GM11168 (cell line): ENCODE measurements around the gene ATXN2.

Experiments used
- in situ Hi-C: fragments of 300-500 bp; cut with MboI; formaldehyde crosslinking; loops from one replicate; pipeline ENCODE4 v1.12.0; 2022; ENCODE audit warnings: low sequenced_read_pairs; ENCODE audit not compliant: unreplicated experiment

The ATXN2 gene

DNA sequence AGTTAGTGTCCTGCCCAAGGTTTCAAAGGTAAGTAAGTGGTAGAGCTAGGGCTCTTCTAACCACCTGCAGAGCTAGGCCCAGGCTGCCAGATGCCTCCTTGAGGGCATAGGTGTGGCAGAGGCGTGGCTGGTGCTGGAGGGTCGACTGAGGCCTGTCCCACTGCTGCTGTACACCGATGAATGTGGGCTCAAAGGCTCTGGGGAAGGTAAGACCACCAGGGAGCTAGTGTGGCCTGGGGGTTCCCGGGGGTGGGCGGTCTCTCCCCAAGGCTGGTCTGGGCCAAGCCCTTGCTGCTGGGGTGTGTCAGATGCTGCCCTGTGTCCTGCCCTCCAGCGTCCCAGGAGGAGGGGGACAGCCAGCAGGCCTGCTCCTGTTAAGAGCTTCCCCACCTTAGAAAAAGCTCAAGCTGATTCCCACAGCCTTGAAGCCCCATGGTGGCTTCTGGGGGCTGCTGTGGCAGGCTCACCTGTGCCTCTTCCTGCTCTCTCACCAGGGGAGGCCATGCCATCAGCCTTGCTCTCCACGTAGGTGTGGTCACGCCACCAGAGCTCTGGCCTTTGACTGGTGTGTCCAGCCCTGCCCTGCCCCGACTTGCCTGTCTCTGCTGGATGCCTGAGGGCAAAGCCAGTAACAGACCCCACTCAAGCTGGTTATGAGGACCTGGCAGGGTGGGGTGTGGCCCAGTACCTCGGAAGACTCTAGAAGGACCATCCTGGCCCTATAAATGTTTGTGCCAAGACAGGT is 156.6 kb downstream of the ATXN2 start:
- in situ Hi-C loops = loop anchor here (5.0 kb wide), 1 partner anchor 35 kb away; the partner anchor contains the start of gene SH2B3

DNA sequence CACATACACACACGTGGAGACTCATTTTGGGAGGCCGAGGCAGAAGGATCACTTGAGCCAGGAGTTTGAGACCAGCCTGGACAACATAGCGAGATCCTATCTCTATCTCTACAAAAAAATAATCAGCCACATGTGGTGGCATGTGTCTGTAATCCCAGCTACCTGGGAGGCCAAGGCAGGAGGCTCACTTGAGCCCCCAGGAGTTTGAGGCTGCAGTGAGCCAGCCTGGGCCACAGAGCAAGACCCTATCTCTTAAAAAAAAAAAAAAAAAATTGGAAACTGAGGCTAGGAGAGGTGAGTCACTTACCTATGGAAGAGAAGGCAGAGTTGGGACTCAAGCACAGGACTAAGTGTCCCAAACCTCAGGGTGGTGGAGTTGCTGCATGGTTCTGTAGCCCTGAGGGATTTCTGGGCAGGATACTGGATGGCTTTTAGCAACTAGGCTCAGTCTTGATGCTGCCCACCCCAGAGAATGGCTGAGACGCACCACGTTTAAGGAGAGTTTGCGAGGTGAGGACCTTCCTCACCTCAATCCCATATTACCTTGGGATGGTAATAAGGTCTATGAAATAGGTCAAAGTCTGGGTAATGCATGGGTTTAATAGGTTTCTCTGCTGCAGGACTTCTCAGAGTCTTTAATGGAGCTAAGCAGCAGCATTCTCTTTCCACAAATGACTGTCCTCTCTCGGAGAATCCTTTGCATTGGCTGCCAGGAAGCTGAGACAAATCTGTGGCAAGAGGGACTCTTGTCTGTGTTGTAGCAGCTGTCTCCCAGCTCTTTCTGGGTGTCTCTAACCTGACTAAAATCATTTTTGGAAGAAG is 157.8 kb downstream of the ATXN2 start:
- in situ Hi-C loops = loop anchor here (5.0 kb wide), 1 partner anchor 34 kb away; the partner anchor contains the start of gene SH2B3

- in situ Hi-C loops = loop anchor here (5.0 kb wide), 1 partner anchor 33 kb away; the partner anchor contains the start of gene SH2B3
These were observed 158.5 kb downstream of the ATXN2 start for GRCh38 chr12:111440631-111441030.

DNA sequence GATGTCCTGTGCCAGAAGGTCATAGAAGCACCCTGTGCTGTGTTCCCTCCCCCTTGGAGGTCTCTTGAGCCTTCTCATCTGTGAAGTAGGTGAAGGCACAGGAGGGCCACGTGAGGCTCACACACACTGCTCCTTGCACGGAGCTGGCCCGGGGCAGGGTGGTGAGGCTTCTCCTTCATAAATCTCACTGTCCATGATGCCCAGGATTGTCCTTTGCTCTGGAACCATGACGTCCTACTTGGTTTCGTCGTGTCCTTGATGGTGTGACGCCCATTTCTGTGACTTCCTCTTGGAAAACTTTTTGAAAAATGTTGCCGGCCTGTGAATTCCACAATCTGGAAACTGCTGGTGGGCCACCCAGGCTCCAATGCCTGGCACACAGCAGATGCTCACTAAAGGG is 159.0 kb downstream of the ATXN2 start:
- in situ Hi-C loops = loop anchor here (5.0 kb wide), 1 partner anchor 33 kb away; the partner anchor contains the start of gene SH2B3

DNA sequence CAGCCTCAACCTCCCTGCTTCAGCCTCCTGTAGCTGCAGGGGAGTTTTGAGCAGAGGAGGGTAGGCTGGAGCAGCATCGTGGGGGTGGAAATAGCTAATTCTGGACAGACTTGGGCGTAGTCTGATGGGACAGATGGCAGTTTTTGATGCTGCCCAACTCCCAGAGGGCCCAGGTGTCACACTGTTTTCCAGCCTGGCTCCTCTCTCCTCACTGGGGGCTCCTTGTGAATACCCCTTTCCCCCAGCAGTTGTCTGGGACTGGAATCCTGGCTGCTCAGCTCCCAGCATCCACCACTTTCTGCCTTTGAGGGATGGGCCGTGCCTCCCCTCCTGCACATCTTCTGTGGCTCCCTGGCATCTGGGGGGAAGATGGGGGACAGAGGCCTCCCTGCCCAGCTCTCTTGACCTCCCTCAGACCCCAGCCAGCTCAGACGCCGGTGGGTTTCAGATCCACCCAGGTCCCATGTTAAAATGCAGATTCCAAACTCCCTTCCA is 159.4 kb downstream of the ATXN2 start:
- in situ Hi-C loops = loop anchor here (5.0 kb wide), 1 partner anchor 32 kb away; the partner anchor contains the start of gene SH2B3

DNA sequence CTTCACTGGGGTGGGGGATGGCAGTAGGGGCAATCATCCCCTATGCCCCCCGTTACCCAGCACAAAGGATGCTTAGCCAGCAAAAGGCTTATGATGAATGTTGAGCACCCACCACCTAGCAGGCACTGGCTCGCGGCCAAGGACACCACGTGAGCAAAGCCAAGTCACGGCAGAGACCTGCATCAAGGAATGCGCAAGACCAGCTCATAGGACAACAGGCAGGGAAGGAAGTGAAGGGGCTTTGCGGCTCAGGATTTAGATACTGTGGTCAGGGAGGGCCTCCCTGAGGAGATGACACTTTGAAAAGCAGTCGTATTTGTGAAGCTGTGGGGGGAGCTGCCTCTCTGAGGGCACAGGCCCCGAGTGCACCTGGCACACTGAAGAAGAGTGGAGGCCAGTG is 160.6 kb downstream of the ATXN2 start:
- in situ Hi-C loops = no loop called here

- in situ Hi-C loops = no loop called here
These were observed 161.2 kb downstream of the ATXN2 start for GRCh38 chr12:111437816-111438454.

DNA sequence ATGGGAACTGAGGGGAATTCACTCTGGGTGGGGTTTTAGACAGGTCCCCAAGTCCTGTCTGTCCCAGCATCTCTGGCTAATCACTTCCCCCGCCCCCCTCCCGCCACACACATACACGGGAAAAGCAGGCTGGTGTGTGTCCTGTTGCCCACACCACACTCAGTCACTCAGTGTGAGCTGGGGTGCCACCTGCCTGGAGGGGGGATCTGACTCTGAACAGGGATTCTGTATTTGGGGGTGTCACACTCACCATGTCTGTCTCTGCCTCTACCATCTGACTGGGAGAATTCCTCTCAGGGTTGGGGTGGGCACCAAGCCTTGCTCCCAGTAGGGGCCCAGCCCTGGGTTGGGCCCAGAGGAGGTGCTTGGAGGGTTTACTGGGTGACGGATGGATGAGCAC is 162.3 kb downstream of the ATXN2 start:
- in situ Hi-C loops = no loop called here

DNA sequence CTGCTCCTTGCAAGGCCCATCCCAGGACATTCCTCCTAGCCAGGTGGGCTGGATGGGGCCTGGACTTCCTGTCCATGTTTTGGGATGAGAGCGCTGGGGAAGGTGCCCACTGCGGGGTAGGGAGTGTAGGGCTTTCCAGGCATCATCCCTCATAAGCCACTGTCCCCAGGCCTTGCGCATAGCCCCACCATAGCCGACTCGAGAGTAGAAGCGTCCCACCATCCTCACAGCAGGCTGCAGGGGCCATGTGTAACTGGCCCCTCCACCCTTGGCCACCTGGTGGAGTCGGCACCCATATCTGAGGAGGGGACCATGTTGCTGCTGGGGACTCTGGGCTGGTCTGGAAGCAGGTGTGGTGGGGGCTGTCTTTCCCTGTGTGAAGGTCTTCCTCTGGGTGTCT is 162.8 kb downstream of the ATXN2 start:
- in situ Hi-C loops = no loop called here

DNA sequence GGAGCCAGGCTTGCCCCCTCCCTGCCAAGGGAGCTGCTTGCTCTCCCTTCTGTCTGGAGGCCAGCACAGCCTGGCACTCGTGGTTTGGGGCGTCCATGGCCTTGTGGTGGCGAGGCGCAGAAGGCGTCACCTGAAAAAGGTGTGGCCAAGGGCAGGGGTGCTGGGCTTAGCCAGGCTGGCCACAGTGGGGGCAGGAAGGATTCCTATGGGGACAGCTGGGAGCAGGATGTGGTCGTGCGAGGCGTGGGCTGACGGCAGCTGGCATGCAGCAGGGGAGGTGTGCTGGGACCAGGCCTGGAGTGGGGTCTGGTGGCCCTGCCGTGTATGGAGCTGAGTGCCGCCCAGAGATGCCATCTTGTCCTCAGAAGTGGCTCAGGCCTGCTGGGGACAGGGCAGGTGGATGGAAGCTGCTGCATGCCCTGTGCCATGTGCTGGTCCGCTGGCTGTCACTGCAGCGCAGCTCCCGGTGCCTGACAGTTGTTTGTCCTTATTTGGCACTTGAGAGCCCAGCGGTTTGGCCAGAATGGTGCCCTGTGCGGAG is 163.4 kb downstream of the ATXN2 start:
- in situ Hi-C loops = no loop called here

DNA sequence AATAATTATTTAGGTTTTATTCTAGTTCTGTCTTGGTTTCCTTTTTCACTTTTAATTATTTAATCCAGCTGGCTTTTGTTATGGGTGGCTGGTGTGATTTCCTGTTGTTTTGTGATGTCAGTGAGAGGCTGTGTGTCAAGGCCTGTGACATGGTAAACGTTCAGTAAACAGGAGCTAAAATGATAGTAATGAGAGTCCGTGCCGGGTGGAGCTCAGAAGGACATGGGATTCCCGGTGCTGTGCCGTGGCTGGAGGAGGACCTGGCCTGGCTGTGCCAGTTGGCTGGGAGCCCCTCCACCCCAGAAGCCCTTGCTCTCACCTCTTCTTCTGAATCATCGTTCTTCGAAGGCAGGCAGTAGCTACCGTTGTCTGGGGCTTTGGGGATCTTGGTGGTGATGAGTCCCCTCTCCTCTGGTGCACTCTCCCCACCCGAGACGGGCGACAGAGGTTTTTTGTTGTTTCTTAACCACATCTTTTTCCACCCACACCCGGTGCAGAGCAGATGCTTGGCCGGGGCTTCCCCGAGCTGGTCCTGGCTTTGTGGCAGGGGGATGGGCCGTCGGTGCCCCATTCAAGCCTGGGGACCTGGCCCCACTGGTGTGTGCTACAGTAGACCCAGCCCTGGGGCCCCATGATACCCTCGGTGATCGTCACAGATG is 164.3 kb downstream of the ATXN2 start:
- in situ Hi-C loops = no loop called here

DNA sequence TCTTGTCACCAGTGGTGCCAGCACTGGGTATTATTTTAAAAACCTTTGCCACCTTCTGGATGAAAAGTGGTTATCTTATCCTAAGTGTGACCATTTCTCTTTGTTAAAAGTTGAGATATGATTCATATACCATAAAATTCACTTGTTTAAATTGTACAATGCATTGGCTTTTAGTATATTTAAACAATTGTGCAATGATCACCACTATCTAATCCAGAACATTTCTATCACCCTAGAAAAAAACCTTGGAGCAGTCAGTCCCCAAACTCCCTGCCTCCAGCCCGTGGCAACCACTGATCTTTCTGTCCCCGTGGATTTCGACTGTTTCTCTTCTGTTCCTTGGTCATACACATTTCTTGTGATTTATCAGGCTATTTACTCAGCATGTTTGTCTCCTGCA is 165.1 kb downstream of the ATXN2 start:
- in situ Hi-C loops = no loop called here

DNA sequence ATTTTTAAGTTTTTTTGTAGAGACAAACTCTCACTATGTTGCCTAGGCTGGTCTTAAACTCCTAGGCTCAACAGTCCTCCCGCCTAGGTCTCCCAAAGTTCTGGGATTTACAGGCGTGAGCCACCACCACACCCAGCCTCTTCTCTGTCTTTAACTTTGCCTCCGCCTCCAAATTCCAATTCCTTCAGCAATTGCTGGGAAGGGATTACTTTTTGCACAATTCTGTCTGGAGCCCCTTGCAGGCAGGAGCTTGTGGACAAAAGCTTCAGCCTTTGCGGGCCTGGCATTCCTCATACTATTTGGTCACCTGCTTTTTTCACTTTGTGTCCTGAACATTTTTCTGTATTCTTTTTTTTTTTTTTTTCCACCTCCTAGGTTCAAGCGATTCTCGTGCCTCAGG is 167.3 kb downstream of the ATXN2 start:
- in situ Hi-C loops = no loop called here

DNA sequence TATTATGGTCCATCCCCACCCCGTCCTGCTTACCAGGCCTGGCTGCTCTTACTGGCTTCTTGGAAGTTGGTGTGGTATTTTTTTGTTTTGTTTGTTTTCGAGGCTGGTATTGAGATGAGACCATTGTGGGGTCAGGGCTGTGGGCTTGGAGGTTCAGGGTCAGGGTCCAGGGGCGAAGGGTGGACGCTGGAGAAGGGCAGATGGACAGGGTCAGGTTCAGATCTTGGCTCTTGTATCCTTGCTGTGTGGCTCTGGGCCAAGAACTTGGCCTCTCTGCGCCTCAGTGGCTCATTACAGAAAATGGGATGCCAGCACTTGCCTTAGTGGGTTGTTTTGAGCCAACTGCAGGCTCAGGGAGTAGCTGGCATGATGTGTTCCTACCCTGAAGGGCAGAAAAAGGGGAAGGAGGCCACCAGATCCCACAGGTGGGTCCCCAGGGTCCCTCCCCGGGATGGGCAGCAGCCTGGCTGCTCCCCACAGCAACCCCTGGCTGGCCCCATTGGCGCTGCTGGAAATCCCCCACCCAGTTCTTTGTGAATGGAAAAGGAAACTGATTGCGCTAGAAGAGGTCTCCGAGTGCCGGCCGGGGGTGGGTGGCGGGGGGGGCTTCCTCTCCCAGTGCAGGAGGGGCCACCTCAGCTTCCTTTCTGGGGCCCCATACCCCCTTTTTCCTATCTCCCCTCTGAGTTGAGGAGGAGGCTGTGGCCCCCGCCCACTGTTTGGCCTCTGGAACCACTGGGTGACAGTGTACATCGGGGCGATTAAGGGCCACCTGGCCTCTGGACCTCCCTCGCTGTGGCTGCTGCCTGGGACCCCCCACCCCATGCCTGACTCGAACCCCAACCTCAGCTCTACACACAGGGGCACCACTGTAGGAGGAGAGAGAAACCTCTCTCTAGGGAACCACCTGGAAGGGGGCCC is 168.4 kb downstream of the ATXN2 start:
- in situ Hi-C loops = no loop called here

- in situ Hi-C loops = no loop called here
These were observed 169.2 kb downstream of the ATXN2 start for GRCh38 chr12:111429828-111430432.

GRCh38 chr12:111428728-111429175 is 170.4 kb downstream of the ATXN2 start:
- in situ Hi-C loops = no loop called here

GRCh38 chr12:111428081-111428727 is 170.9 kb downstream of the ATXN2 start:
- in situ Hi-C loops = no loop called here
